Right lobe of liver (tissue), 4 donors: ENCODE results near the gene RBM4.

Experiments
- POLR2A ChIP-seq: fragments of 450-650 bp; IDR thresholded peaks from one replicate; pipeline ENCODE4 v1.6.1; 2017; ENCODE audit warnings: antibody characterized with exemption, mild to moderate bottlenecking
- TF ChIP-seq, protein P1 (sequence below), 4 donors: fragments of 200-600 bp in 3 of 4; fragments of 450-650 bp in 1 of 4; IDR thresholded peaks; one replicate each; pipeline versions ENCODE4 v1.5.1 to v1.8.0; 2016 to 2022; ENCODE audit warnings: antibody characterized with exemption in 4 of 4, mild to moderate bottlenecking in 2 of 4
- donor health status: DM: no; HTN: no; CAD: no.
- donor health status: DM: no; HTN: no; CAD: no.
- donor health status: DM: no; HTN: yes; CAD: no.

GRCh38 chr11:66614073-66614472 lies 24.4 kb upstream of the RBM4 start:
- no peak for TF ChIP-seq POLR2A
- TF ChIP-seq, protein P1, sequence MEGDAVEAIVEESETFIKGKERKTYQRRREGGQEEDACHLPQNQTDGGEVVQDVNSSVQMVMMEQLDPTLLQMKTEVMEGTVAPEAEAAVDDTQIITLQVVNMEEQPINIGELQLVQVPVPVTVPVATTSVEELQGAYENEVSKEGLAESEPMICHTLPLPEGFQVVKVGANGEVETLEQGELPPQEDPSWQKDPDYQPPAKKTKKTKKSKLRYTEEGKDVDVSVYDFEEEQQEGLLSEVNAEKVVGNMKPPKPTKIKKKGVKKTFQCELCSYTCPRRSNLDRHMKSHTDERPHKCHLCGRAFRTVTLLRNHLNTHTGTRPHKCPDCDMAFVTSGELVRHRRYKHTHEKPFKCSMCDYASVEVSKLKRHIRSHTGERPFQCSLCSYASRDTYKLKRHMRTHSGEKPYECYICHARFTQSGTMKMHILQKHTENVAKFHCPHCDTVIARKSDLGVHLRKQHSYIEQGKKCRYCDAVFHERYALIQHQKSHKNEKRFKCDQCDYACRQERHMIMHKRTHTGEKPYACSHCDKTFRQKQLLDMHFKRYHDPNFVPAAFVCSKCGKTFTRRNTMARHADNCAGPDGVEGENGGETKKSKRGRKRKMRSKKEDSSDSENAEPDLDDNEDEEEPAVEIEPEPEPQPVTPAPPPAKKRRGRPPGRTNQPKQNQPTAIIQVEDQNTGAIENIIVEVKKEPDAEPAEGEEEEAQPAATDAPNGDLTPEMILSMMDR (IDR thresholded peaks at IDR 0.05), result no peak
